Measurements from ENCODE around the gene RAET1G.
"Not testable (repeated sequence)": the region's sequence is repeated elsewhere in the genome, so short reads cannot be mapped to it uniquely, and the experiment has no call there.

The RAET1G gene

DNA sequence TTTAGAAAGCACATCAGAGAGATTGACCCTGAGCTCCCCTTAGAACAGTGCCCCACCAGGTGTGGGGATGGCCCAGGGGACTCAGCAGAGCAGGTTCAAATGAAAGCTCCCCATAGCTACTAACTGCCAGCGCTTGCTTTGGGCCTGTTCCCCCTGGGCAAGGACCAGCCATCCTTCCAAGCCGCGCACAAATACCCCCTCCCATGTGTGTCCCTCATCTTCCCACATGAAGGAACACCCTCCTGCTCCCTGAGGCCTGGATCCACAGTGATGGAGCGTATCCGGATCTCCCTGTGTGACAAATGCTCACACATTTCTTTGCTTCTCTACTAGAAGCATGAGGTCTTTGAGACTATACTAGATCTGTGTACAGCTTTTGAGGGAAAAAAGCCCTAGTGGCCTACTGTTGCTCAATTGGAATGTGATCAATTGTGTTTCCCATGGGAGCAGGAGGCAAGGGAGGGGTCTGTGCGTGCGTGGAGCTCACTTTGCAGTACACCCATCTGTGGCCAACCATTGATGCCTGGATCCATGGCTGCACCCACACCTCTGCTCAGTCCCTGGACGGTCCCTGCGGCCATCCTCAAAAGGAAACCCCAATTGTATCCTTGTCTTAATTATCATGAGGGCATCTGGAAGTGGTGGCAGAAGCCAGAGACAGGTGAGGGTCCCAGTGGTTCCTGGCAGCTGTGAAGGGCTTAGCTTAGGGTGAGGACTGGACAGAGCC is 1.4 kb upstream of the RAET1G start:
- DNase-seq (ENCODE audit: low spot score), result no peak
- TF ChIP-seq, protein P1, sequence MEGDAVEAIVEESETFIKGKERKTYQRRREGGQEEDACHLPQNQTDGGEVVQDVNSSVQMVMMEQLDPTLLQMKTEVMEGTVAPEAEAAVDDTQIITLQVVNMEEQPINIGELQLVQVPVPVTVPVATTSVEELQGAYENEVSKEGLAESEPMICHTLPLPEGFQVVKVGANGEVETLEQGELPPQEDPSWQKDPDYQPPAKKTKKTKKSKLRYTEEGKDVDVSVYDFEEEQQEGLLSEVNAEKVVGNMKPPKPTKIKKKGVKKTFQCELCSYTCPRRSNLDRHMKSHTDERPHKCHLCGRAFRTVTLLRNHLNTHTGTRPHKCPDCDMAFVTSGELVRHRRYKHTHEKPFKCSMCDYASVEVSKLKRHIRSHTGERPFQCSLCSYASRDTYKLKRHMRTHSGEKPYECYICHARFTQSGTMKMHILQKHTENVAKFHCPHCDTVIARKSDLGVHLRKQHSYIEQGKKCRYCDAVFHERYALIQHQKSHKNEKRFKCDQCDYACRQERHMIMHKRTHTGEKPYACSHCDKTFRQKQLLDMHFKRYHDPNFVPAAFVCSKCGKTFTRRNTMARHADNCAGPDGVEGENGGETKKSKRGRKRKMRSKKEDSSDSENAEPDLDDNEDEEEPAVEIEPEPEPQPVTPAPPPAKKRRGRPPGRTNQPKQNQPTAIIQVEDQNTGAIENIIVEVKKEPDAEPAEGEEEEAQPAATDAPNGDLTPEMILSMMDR (conservative IDR thresholded peaks at IDR 0.05; ENCODE audit: low read depth), result no peak
- CTCF ChIA-PET, result interaction anchor here (0.7 to 1.4 kb wide), 2 partner anchors 14 to 84 kb away, joined by 3 to 6 read pairs; no protein-coding TSS in a partner anchor
- POLR2A ChIA-PET (ENCODE audit: low non-redundant PET), result no interaction called here
- peak overlapping the region; percentile 36; the same call in 1 of the 2 replicates for H3K27ac ChIP-seq

DNA sequence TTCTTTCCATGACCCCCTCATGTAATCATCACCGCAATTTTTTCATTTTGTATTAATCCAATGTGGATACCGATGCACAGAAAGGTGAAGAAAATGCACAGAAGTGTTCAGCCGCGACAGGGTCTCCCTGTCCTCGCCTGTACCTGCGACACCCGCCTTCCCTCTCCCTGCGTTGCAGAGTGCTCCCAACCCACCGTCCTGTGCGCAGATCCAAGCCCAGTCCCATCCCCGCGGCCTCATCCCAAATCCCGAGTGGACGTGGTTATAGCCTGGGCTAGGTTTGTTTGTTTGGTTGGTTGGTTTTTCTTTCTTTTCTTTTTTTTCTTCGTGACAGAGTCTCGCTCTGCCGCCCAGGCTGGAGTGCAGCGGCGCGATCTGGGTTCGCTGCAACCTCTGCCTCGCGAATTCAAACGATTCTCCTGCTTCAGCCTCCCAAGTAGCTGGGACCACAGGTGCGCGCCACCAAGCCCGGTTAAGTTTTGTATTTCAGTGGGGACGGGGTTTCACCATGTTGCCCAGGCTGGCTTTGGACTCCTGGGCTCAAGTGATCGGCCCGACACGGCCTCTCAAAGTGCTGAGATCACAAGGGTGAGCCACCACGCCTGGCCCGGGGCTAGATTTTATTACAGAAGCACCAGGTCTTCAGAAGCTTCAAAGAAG is 536 bp upstream of the RAET1G start:
- DNase-seq (ENCODE audit: low spot score), result no peak
- ChIA-PET POLR2A (ENCODE audit: low non-redundant PET) (no interaction called here), CTCF (interaction anchor here (0.7 kb wide), 1 partner anchor 13 kb away, joined by 3 read pairs; no protein-coding TSS in a partner anchor)

GRCh38 chr6:149922091-149922490 is 830 bp downstream of the RAET1G start:
- POLR2A ChIA-PET (ENCODE audit: low non-redundant PET); DNase-seq (ENCODE audit: low spot score): not testable (repeated sequence)
- CTCF ChIA-PET, result interaction anchor here (0.7 kb wide), 1 partner anchor 100 kb away, joined by 4 read pairs; no protein-coding TSS in a partner anchor
- peak overlapping the region; percentile 74 for H3K27ac ChIP-seq

More for the DNA sequence above, 536 bp upstream of the RAET1G start:
- peak overlapping the region; percentile 74 for H3K27ac ChIP-seq
- TF ChIP-seq, protein P1 (conservative IDR thresholded peaks at IDR 0.05; ENCODE audit: low read depth), result no peak

DNA sequence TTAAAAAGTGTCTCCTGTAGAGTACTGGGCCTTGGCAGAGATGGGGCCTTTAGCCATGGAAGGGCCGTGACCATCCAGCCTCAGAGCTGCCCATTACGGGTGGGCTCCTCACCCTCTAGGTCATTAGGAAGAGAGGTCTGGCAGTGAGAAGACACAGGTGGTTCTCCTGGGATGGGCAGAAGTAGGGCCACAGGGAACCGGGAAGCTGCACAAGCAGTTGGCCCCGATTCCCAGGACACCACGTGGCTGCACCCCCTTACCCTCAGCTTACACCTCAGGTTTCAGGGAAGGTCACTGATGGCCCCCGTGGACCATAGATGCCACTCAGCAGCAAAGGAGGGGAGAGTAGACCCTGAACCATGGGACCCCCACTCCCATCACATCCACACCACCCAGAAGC is 1.6 kb downstream of the RAET1G start:
- no peak overlapping the region for H3K27ac ChIP-seq

GRCh38 chr6:149919834-149920225 is 3.1 kb downstream of the RAET1G start:
- TF ChIP-seq, protein P1 (conservative IDR thresholded peaks at IDR 0.05; ENCODE audit: low read depth), result no peak
- no peak for DNase-seq (ENCODE audit: low spot score)
- ChIA-PET CTCF (no interaction called here), POLR2A (ENCODE audit: low non-redundant PET) (no interaction called here)
- no peak overlapping the region for H3K27ac ChIP-seq

More for the DNA sequence above, 1.6 kb downstream of the RAET1G start:
- DNase-seq (ENCODE audit: low spot score), result no peak
- ChIA-PET CTCF (no interaction called here), POLR2A (ENCODE audit: low non-redundant PET) (no interaction called here)
- TF ChIP-seq, protein P1 (conservative IDR thresholded peaks at IDR 0.05; ENCODE audit: low read depth), result no peak

DNA sequence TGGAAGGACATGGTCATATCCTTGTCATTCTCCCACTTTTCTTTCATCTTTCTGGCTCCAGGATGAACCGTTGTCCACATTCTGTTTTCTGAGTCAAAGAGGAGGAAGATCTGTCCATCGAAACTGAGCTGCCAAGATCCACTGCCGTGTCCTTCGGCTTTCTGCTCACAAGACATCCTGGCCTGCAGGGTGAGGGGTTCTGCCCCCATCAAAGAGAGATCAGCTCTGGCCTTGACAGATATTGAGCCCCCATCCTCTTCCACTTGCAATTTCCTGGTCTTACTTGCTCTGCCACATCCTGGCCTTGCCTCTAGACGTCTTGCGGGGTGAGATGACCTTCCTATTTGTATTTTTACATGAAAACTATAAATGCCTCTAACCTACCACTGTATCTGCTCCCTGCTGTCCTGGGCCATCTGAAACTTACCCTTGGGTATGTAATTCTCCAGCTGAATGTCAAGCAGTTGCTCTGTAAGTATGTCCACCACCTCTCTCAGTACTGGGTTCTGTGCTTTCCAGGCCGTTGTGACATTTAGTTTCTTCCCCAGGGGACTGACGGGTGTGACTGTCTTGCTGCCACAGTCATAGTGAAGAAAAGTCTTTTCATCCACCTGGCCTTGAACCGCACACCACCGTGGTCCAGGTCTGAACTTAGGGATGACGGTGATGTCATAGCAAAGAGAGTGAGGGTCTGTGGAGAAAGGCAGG is 3.6 kb downstream of the RAET1G start:
- DNase-seq (ENCODE audit: low spot score); CTCF ChIA-PET; POLR2A ChIA-PET (ENCODE audit: low non-redundant PET); H3K27ac ChIP-seq: not testable (repeated sequence)

DNA sequence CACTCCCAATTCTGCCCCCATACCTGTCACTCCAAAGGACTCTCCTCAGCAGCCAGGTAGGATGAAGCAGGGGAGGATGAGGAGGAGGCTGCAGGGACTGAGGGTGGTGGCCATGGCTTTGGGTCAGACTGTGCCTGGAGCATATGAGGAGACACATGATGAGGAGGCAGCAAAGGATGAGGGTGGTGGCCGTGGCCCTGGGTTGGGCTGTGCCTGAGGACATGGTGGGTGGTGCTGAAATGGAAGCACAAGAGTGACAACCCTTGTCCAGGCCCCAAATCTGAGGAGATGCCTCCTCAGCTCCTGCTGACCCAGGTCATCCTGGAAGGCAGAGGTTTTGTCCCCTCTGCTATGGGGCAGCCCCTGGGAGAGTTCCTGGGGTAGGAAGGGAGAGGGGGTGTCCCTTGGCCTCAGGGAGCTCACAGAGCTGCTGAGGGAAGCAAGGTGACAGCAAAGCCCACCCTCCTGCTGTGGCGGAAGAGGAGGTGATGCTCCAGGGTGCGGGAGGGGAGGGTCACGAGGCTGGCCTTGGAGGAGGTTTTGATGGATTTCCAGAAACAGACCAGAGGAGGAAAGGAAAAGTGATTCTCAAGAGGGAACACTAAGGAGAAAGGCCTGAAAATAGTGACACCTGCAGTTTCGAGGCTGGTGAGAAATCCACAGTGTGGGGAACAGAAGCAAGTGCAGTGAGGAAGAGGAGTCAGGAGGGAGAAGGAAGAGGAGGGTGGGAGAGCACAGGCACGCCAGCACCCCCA is 4.6 kb downstream of the RAET1G start:
- POLR2A ChIA-PET (ENCODE audit: low non-redundant PET), result no interaction called here
- TF ChIP-seq, protein P1 (conservative IDR thresholded peaks at IDR 0.05; ENCODE audit: low read depth), result no peak
- CTCF ChIA-PET, result interaction anchor here (2.0 kb wide), 1 partner anchor 78 kb away, joined by 5 read pairs; no protein-coding TSS in a partner anchor
- DNase-seq (ENCODE audit: low spot score), result no peak
- H3K27ac ChIP-seq, result no peak overlapping the region
